GM19468 (cell line): ENCODE data around the gene SBNO2.
"Not testable (repeated sequence)": the region's sequence is repeated elsewhere in the genome, so short reads cannot be mapped to it uniquely, and the experiment has no call there.

ENCODE experiments used
- ATAC-seq: cut with Tn5 transposase; IDR thresholded peaks from one replicate; pipeline ENCODE4 v1.9.1; 2021; ENCODE audit warnings: mild to moderate bottlenecking, moderate library complexity, moderate number of reproducible peaks; ENCODE audit not compliant: unreplicated experiment; ENCODE audit errors: extremely low read depth

Gene SBNO2

DNA sequence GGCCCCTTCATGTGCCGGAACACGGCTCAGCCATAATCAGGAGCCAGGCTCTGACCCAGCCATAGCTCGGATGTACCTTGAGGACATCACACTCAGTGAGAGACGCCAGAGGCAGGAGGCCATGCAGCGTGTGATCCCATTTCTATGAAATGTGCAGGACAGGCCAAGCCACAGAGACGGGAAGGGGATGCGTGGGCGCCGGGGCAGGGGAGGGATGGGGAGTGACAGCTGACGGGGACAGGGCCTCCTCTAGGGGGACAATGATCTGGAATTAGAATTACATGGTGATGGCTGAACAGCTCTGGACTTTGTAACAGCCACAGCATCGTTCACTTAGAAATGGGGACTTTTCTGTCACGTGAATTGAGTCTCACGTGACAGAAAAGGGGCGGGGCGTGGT, 34.9 kb downstream of the SBNO2 start:
- no peak for ATAC-seq

DNA sequence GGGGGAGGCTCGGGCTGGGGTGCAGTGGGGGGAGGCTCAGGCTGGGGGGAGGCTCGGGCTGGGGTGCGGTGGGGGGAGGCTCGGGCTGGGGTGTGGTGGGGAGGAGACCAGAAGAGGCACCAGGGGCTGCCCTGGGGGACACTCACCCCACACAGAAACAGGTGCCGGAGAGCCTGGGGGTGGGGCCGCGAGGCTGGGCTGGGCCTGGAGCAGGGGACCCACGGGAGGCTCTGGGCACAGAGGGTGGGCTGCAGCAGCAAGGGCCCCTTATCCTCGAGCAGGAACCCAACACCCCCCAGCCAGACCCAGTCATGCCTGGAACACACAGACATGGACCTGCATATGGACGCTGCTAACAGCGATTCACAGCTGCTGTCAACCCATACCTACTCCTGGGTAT, 35.9 kb downstream of the SBNO2 start:
- ATAC-seq, result no peak

DNA sequence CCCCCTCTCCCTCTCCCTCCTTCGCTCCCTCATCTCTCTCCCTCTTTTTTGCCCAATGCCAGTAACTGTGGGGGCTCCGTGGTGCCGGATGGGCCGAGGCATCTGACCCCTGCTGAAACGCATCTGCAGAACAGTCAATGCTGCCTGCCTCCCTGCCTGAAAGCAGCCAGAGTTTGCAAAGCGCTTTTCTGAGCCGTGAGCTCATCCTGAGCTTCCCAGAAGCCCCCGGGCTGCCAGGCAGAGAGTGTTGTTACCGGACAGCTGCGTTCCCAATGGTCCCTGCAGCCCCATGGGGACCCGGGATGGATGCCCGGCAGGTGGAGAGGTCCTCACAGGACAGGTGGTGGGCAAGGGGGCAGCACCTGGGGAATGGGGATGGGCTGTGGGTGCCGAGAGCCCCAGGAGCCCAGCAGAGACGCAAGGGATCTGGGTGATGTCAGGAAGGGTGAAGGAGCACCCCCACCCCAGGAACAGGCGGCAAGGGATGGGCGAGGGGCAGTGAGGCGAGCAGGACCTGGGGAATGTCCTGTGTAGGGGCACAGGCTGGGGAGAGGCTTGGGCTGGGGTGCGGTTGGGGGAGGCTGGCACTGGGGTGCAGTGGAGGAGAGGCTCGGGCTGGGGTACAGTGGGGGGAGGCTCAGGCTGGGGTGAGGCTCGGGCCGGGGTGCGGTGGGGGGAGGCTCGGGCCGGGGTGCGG, 37.3 kb downstream of the SBNO2 start:
- ATAC-seq, result no peak

DNA sequence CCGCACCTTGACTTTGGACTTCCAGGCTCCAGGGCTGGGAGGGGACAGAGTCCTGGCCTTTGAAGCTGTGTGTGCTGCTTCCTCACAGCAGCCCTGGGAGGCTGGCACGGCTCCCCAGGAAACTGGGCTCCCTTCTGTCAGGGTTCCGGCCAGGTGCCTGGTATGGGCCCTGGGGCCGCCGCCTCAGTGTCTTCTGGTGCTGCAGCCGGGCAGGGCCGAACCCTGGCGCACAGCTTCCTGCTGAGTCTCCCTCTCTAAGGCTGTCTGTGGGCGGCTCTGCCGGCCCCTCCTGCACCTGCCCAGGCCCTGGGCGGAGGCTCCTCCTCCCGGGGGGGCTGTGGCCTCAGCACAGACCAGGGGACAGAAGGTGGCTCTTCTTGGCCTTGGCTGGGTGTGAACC, 37.9 kb downstream of the SBNO2 start:
- ATAC-seq, result no peak

DNA sequence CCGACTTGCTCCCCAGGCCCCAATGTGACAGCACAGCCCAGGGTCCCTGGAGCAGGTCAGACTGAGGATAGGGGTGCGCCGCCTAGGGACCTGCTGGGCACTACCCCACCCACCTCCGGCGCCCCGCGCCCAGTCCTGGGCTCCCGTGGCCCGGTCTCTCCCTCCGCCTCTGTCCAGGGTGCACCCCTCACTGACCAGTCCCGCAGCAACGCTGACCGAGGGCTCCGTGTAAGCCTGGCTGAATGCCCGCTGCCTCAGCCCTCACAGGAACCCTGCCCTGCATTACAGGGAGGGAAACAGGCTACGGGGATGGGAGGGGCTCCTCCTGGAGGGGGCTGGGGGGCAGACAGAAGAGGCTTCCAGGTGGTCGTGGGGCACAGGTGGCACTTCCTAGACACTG, 38.6 kb downstream of the SBNO2 start:
- ATAC-seq, result no peak

DNA sequence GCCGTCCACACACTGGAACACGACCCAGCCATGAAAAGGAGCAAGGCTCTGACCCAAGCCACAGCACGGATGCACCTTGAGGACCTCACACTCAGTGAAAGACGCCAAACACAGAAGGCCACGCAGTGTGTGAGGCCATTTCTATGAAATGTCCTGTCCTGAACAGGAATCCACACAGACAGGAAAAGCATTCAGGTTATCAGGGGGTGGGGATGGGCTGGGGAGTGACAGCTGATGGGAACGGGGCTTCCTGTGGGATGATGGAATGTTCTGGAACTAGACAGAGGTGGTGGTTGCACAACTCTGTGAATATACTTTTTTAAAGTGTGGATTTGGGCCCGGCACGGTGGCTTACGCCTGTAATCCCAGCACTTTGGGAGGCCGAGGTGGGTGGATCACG, 39.6 kb downstream of the SBNO2 start:
- ATAC-seq, result no peak

DNA sequence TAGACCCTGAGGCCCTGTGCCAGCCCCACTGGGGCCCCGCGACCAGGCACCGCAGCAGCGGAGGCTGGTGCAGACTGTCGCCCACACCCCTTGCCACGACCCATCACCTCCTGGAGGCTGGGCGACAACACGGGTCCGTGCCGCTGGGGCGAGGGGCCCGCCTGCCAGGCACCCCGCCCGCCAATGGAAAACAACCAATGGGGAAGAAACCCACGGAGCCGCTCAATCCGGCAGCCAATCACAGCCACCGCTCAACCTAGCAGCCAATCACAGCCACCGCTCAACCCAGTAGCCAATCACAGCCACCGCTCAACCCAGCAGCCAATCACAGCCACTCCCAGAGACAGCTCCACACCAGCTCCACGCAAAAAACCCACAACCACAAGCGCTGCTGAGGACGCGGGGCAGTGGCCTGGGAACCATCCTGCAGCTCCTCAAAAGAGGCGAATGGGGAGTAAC, 40.6 kb downstream of the SBNO2 start:
- no peak for ATAC-seq

DNA sequence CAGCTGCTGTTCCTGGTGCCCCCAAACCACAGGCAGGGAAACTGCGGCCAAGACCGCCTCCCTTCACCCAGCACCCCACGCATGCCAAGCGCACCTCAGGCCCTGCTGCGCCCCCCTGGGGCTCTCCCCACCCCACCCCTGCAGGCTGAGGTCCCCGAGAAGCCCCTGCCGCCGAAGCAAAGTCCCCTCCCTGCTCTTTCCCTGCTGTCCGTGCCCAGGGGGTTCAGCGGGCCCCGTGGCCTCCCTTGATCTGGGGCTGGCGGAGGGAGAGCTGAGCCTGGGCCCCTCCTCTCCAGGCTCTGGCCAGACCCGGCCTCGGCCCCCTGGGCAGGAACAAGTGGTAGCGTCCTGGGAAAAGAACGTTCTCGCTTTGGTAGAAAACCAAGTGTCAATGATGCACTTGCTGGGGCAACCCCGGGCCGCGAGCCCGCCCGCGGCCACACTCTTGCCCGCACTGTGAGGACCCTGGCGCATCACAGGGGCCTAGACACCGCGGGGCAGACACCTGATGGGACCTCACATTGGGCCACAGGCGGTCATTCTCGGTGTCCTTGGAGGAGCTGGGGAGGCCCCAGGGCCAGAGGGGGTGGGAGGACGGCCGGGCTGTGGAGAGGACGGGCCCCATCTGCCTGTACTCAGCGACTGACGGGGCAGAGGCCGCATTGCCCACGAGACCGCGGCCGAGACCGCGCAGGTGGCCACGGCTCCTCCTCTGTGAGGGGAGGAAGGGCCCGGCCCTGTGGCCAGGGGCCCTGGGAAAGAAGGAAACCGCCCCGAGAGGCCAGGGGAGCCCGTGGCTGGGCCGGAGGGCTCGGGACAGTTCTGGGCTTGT, 41.3 kb downstream of the SBNO2 start:
- no peak for ATAC-seq

DNA sequence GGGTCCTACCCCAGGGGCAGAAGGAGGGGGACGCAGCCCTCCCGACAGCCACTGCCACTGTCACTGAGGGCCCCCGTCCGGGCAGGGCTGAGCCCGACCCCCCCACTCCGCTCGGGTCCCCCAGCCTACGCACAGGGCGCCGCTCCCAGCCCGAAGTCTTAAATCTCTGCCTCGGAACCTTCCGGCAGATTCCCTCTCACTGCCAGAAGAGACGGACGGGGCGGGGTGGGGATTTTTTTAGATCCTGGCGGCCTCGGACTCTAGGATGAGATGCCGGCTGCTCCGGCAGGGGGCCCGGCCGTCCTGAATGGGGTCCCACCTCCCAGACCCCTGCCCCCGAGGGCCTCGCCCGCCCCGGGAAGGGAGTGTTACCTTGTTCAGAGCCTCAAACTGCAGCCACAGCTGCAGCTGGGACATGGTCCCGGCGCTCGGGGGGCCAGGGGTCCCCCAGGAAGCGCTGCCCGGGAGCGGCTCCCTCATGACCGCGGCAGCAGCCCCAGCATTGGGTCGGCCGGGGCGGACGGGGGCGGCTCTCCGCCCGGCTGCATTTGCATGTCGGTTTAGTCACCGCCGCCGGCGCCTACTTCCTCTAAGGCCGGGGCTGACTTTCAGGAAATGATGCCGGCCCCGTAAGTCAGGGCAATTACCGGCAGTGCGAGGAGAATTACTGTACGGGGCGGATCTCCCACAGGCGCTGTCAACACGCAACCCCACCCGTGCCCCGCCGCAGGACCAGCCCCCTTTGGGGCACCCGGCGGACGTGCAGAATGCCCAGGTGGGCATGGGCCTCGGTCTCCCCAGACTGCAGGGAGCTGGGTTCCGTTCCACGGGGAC, 42.1 kb downstream of the SBNO2 start:
- no peak for ATAC-seq

DNA sequence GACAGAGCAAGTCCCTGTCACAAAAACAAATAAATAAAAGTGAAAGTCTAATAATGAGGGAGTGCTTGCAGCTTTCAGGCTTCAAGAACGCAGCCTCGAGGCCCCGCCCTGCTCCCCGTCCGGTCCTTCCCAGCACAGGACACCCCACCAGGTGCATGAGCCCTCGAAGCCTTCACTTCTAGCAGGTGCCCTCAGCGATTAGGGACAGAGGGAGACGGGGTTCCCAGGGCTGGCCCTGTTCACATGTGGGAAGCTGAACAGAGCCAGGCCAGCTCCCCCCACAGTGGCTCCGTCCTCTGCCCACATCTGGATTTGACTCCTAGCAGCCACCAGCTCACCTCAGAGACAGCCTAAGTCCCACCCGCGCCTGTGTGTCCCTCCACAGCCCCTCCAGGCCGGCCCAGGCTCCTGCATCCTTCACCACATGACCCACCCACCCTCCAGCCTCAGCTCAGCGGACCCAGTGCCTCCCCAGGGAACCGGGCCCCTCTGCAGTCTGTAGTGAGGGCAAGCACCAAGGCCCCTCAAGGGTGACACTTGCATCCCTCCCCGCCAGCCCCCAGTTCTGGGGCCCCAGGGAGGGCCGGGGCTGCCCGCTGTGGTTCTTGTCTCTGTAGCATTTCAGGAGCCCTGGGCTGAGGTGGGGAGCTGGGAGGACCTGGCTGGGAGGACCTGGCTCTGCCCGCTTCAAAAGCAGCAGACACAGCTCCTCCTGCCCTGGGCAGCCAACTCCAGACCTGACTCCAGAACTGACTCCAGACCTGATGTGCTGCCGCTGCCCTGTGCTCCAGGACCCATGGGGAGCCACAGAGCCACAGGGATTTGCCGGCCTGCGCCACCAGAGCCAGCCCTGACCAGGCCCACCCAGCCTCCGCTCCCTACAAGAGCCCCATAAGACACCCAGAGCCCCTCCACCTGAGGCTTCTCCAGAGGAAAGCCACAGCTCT, 43.0 kb downstream of the SBNO2 start:
- no peak for ATAC-seq

DNA sequence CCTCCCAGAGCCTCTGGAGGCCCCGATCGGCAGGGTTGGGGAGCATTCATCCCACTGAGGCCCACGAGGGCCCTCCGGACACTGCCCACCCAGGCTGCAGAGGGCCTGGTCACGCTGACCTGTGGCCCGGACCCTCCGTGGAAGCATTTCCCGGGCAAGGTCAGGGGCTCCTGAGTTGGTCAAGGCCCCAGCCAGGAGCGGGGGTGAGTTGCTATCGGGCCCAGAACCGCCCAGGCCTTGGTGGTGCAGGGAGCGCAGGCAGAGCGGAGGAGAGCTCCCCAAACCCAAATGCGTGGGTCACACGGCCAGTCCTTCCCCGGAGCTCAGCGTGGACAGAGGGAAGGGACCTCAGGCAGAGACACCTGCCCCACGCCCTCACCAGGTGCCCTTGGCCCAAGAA, 44.5 kb downstream of the SBNO2 start:
- no peak for ATAC-seq

DNA sequence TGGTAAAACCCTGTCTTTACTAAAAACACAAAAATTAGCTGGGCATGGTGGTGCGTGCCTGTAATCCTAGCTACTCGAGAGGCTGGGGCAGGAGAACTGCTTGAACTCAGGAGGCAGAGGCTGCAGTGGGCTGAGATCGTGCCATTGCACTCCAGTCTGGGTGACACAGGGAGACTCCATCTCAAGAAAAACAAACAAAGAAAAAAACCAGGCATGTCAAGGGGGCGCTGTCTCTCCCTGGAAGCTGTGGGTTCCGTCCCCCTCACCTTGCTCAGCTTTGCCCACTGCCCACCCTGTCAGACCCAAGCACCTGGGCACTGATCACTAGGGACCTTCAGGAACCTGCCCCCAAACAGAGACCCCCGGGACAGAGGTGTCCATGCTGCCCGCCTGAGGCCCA, 45.0 kb downstream of the SBNO2 start:
- ATAC-seq, result not testable (repeated sequence)

DNA sequence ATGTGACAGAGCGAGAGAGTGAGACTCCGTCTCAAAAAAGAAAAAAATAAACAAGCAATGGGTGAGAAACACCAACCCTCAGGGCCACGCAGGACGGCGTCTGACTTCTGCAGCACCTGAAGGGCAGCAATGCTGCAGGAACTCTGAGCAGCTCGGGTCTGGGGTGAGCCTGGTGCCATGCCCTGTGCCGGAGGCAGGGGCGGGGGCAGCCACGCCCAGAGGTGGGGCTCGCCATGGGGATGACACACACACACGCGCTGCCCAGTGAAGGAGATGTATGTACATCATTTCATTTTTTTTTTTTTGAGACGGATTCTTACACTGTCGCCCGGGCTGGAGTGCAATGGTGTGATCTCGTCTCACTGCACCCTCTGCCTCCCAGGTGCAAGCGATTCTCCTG, 46.0 kb downstream of the SBNO2 start:
- ATAC-seq, result no peak

DNA sequence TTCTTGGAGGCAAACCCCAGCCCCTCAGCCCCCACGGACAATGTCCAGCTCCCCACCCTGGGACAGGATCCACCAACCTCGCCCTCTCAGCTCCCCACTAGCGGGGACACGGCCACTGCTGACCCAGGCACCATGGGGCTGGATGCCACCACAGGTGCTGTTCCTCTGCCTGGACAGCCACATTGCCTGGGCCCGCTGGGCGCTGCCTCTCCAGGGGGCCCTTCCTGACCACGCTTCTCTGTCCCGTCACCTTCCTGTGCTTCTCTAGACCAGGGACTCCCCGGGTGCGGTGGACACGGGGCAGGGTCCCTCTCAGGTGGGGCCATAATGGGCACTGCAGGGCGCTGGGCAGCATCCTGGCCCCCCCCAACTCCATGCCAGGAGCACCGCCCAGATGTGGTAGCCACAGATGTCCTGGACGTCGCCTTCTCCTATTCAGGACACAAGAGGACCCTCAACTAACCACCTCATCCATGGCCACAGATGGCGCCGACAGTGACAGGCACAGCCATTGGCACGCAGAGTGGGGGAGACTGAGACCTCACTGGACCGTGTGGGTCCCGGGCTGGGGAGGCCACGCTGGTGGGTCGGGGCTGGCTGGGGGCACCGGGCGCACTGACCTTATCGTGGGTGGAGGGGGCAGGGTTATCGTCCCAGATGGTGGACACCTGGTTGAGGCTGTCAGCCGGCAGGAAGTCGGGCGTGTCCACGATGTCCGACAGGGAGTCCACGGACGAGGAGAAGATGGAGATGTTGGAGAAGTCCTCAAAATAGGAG, 46.9 kb downstream of the SBNO2 start:
- ATAC-seq, result no peak

DNA sequence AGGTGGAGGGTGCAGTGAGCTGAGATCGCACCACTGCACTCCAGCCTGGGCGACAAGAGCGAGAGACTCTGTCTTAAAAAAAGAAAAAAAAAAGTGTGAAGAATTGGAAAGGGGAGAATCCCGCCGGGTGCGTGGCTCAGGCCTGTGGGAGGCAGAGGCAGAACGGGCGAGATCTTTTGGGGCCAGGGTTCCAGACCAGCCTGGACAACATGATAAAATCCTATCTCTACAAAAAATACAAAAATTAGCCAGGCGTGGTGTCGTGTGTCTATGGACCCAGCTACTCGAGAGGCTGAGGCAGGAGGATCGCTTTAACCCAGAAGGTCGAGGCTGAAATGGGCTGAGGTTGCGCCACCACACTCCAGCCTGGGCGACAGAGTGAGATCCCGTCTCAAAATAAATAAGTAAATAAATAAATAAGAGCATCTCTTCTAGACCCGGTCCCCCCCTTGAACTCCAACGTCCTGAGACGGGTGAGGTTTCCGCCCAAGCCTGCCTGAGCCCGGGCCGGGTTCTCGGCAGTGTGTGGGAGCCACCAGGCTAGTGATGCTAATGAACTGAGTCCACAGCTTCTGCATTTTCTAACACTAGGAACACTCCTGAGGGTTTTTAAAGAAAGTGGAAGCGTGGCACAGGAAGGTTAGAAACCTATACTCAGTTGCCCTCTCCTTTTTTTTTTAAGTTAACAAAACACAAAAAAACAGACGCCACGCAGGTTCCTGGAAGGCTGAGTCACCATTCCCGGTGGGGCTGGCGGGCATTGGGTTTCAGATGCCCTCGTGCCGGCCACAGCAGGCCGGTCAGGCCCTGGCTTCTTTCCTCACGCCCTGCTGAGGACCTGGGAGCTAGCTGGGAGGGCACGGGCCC, 48.2 kb downstream of the SBNO2 start:
- no peak for ATAC-seq

DNA sequence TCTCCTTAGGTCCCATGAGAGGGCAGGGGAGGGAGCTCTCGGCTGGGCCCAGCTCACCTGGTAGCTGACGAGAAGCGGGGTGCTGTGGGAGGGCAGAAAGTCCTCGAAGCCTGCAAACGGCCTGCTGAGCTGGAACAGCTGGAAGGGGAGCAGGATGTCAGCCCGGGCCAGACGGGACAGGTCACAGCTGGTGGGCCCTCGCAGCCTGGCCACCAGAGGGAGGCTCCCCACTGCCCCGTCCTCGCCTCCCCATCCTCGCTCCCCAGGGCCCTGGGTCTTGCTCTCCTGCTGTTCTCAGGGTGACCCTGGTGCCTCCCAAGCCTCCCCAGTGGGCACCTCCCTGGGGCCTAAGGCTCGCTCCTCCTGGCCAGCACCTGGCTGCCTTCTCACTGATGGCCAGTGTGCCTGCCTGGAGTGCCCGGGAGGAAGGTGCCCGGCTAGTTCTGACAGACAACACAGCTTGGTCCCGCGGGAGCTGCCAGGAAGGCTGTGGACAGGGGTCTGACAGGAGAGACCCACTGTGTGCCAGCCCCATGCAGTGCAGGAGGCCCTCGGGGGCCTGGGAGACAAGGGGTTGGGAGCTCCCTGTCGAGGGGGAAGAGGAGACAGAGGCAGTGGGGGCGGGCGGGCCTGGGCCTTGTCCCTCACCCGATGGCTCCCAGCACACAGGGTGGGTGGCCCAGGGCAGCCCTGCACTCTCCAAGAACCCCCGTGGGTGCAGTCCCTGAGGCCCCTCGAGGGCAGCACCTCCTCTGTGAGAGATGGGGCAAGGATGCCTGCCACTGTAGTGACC, 50.0 kb downstream of the SBNO2 start:
- no peak for ATAC-seq

DNA sequence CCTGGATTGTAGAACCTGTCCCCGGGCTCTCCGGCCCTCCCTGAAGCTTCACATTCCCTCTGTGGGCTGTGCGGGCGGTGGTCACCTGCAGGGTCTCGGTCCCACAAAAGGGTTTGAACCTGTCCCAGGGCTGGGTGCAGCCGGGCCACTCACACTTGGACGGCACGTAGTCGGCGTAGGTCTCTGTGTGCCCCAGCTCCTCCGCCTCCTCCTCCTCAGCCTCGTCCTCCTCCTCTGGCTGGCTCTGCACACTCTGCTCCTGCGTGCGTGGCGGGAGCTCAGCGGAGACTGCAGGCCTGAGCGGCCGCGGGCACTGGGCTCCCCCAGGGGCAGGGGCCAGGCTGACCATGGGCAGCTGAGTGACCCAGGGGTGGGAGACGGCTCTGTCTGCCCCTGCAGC, 50.7 kb downstream of the SBNO2 start:
- ATAC-seq, result no peak
